RPMI7951 (cell line): ENCODE results near the gene TEX54. TPM values are rescaled to one million over a fixed set of nuclear protein-coding genes. Genes with fewer than 3 reads are reported as not detected.

ENCODE experiments used
- DNase-seq: peaks from one replicate; pipeline ENCODE4 v3.0.0-alpha.2; 2012; ENCODE audit warnings: low read depth
- total RNA-seq: library from RNA; depleted of rRNA; stranded (reverse); fragments of >200 nt; shearing (Covaris generic); gene quantifications from 2 replicates; pipeline ENCODE4 v1.2.3, GENCODE V29; 2014; rRNA removed

TEX54 gene
- total RNA-seq, 1 experiment from 2014 or later, result not detected

GRCh38 chr11:62788991-62789390 lies 43.6 kb downstream of the TEX54 start:
- no peak for DNase-seq

GRCh38 chr11:62787005-62787759 lies 45.5 kb downstream of the TEX54 start, which contains the start of gene TMEM179B:
TSS of gene TMEM179B (plus strand) at chr11:62787402. CDS start at chr11:62787432, 30 bp downstream.
- peak; percentile 96 for DNase-seq

- peak; percentile 80 for DNase-seq
These were observed 46.2 kb downstream of the TEX54 start for GRCh38 chr11:62786318-62787004.

GRCh38 chr11:62782753-62783152 lies 49.9 kb downstream of the TEX54 start:
- no peak for DNase-seq

Other genes starting within 250 kb of the TEX54 start
- 4.7 and 5.3 TPM in 2 replicates for gene TUT1, start 241.3 kb downstream of the TEX54 start, total RNA-seq
- gene MTA2, start 231.0 kb downstream of the TEX54 start, total RNA-seq, result 91.2 and 103 TPM in 2 replicates
- 7.1 and 13.8 TPM in 2 replicates for gene EML3, start 220.1 kb downstream of the TEX54 start, total RNA-seq
- gene ROM1, start 219.6 kb downstream of the TEX54 start, total RNA-seq, result 2.5 and 3.6 TPM in 2 replicates
- gene B3GAT3, start 210.9 kb downstream of the TEX54 start, total RNA-seq, result 23.3 and 27.1 TPM in 2 replicates
- gene GANAB, start 186.2 kb downstream of the TEX54 start, total RNA-seq, result 136 and 159 TPM in 2 replicates
- 10.7 and 14.8 TPM in 2 replicates for gene INTS5, start 179.5 kb downstream of the TEX54 start, total RNA-seq
- 69.0 and 73.3 TPM in 2 replicates for gene C11orf98, start 167.6 kb downstream of the TEX54 start, total RNA-seq
- gene CSKMT, start 167.5 kb downstream of the TEX54 start, total RNA-seq, result 3.8 and 5.6 TPM in 2 replicates
- gene UQCC3, start 161.2 kb downstream of the TEX54 start, total RNA-seq, result 19.6 and 26.6 TPM in 2 replicates
- gene LBHD1, start 160.6 kb downstream of the TEX54 start, total RNA-seq, result 4.6 and 6.1 TPM in 2 replicates
- 107 and 128 TPM in 2 replicates for gene UBXN1, start 153.8 kb downstream of the TEX54 start, total RNA-seq
- gene LRRN4CL, start 143.3 kb downstream of the TEX54 start, total RNA-seq, result 6.0 and 6.2 TPM in 2 replicates
- gene BSCL2, start 125.4 kb downstream of the TEX54 start, total RNA-seq, result 65.0 and 71.0 TPM in 2 replicates
- not detected in 2 replicates for gene GNG3, start 125.2 kb downstream of the TEX54 start, total RNA-seq
- 10.2 and 11.8 TPM in 2 replicates for gene HNRNPUL2, start 105.4 kb downstream of the TEX54 start, total RNA-seq
- gene TTC9C, start 104.4 kb downstream of the TEX54 start, total RNA-seq, result 56.6 and 68.4 TPM in 2 replicates
- gene ZBTB3, start 78.7 kb downstream of the TEX54 start, total RNA-seq, result 10.1 and 11.4 TPM in 2 replicates
- gene POLR2G, start 71.3 kb downstream of the TEX54 start, total RNA-seq, result 182 and 189 TPM in 2 replicates
- 15.1 and 18.1 TPM in 2 replicates for gene TAF6L, start 61.4 kb downstream of the TEX54 start, total RNA-seq
- 88.3 and 110 TPM in 2 replicates for gene TMEM179B, start 45.4 kb downstream of the TEX54 start, total RNA-seq
- 41.0 and 55.3 TPM in 2 replicates for gene TMEM223, start 40.8 kb downstream of the TEX54 start, total RNA-seq
- gene NXF1, start 27.4 kb downstream of the TEX54 start, total RNA-seq, result 24.9 and 26.1 TPM in 2 replicates
- 40.7 and 43.1 TPM in 2 replicates for gene STX5, start 790 bp downstream of the TEX54 start, total RNA-seq
- 61.3 and 80.4 TPM in 2 replicates for gene WDR74, start 6.7 kb upstream of the TEX54 start, total RNA-seq
- 85.2 and 94.7 TPM in 2 replicates for gene SLC3A2, start 48.1 kb upstream of the TEX54 start, total RNA-seq
- not detected in 2 replicates for gene CHRM1, start 88.5 kb upstream of the TEX54 start, total RNA-seq
- gene SLC22A6, start 152.1 kb upstream of the TEX54 start, total RNA-seq, result not detected in 2 replicates
- gene SLC22A8, start 183.0 kb upstream of the TEX54 start, total RNA-seq, result not detected in 2 replicates